Endothelial cell of umbilical vein (primary cell): Measurements from ENCODE around the gene CHRNA7.
"Not testable (repeated sequence)": the region's sequence is repeated elsewhere in the genome, so short reads cannot be mapped to it uniquely, and the experiment has no call there.

Source experiments
- CTCF ChIP-seq, 2 donors: IDR thresholded peaks; 1 replicate in 1 of 2; 2 replicates in 1 of 2; pipeline ENCODE4 v1.5.1; 2011; ENCODE audit warnings: low read length in 2 of 2, mild to moderate bottlenecking in 2 of 2, moderate library complexity in 2 of 2, control low read depth in 1 of 2, inconsistent platforms in 1 of 2, low read depth in 1 of 2; ENCODE audit not compliant: insufficient read depth in 1 of 2; ENCODE audit errors: extremely low read depth in 1 of 2
- POLR2A ChIP-seq: IDR thresholded peaks from 2 replicates; pipeline ENCODE4 v1.6.1; 2012; ENCODE audit warnings: low read depth, mild to moderate bottlenecking, control low read depth, low read length

GRCh38 chr15:32196206-32196605 is 165.9 kb downstream of the CHRNA7 start:
- not testable (repeated sequence) for TF ChIP-seq CTCF (IDR thresholded peaks at IDR 0.05; ENCODE audit: extremely low read depth in 1 of 2, insufficient read depth in 1 of 2, low read depth in 1 of 2, low read length in 2 of 2); POLR2A
